Liver (tissue), 9 donors: ENCODE measurements around the gene RAVER1. TPM values are rescaled to one million over a fixed set of nuclear protein-coding genes. Genes with fewer than 3 reads are reported as not detected.
"Not testable (repeated sequence)": the region's sequence is repeated elsewhere in the genome, so short reads cannot be mapped to it uniquely, and the experiment has no call there.

Source experiments
- DNase-seq: peaks from one replicate; pipeline ENCODE4 v3.0.0-alpha.2; 2017; ENCODE audit warnings: low spot score
- H3K27ac ChIP-seq, 2 donors: one replicate each; pipeline ENCODE4 v1.7.0; 2013; ENCODE audit warnings: inconsistent platforms in 2 of 2, low read length in 2 of 2, control low read depth in 1 of 2, low read depth in 1 of 2, mild to moderate bottlenecking in 1 of 2
- H3K27me3 ChIP-seq, 4 donors: one replicate each; pipeline versions ENCODE4 v1.6.1 to v1.7.0; 2013; ENCODE audit warnings: low read length in 3 of 4, inconsistent platforms in 1 of 4, mild to moderate bottlenecking in 1 of 4, moderate library complexity in 1 of 4; ENCODE audit not compliant: control insufficient read depth in 4 of 4, insufficient read depth in 4 of 4
- H3K36me3 ChIP-seq, 4 donors: one replicate each; pipeline versions ENCODE4 v1.6.1 to v1.7.0; 2013; ENCODE audit warnings: low read length in 3 of 4, mild to moderate bottlenecking in 3 of 4, low read depth in 1 of 4, moderate library complexity in 1 of 4; ENCODE audit not compliant: control insufficient read depth in 4 of 4, insufficient read depth in 3 of 4
- H3K4me1 ChIP-seq, 4 donors: one replicate each; pipeline versions ENCODE4 v1.6.1 to v1.7.0; 2013; ENCODE audit warnings: low read length in 3 of 4, mild to moderate bottlenecking in 3 of 4, moderate library complexity in 1 of 4; ENCODE audit not compliant: control insufficient read depth in 4 of 4, insufficient read depth in 4 of 4
- H3K4me3 ChIP-seq, 3 donors: one replicate each; pipeline versions ENCODE4 v1.6.1 to v1.7.0; 2013; ENCODE audit warnings: low read length in 3 of 3, control low read depth in 1 of 3, low read depth in 1 of 3, mild to moderate bottlenecking in 1 of 3
- H3K9ac ChIP-seq, 2 donors: one replicate each; pipeline ENCODE4 v1.7.0; 2013; ENCODE audit warnings: low read length in 2 of 2, mild to moderate bottlenecking in 2 of 2, moderate library complexity in 2 of 2, control low read depth in 1 of 2, low read depth in 1 of 2
- H3K9me3 ChIP-seq, 4 donors: one replicate each; pipeline versions ENCODE4 v1.6.1 to v1.7.0; 2013; ENCODE audit warnings: low read length in 3 of 4; ENCODE audit not compliant: control insufficient read depth in 4 of 4
- EGR1 ChIP-seq, 2 donors: IDR thresholded peaks; 2 replicates each; pipeline ENCODE4 v1.6.1; 2016 to 2018; ENCODE audit warnings: antibody characterized with exemption in 2 of 2, low read depth in 2 of 2
- FOXA1 ChIP-seq: IDR thresholded peaks from 2 replicates; pipeline ENCODE4 v1.6.1; 2016; ENCODE audit warnings: antibody characterized with exemption
- FOXA2 ChIP-seq: IDR thresholded peaks from 2 replicates; pipeline ENCODE4 v1.6.1; 2016; ENCODE audit warnings: antibody characterized with exemption
- GABPA ChIP-seq, 2 donors: IDR thresholded peaks in 1 of 2; conservative IDR thresholded peaks in 1 of 2; 2 replicates each; pipeline ENCODE4 v1.6.1; 2016; ENCODE audit warnings: antibody characterized with exemption in 2 of 2, mild to moderate bottlenecking in 1 of 2, moderate library complexity in 1 of 2
- HNF4G ChIP-seq: IDR thresholded peaks from 2 replicates; pipeline ENCODE4 v1.6.1; 2016; ENCODE audit warnings: antibody characterized with exemption
- MAX ChIP-seq: IDR thresholded peaks from 2 replicates; pipeline ENCODE4 v1.6.1; 2016; ENCODE audit warnings: antibody characterized with exemption
- NR2F2 ChIP-seq: IDR thresholded peaks from 2 replicates; pipeline ENCODE4 v1.6.1; 2016; ENCODE audit warnings: antibody characterized with exemption
- RAD21 ChIP-seq, 2 donors: IDR thresholded peaks; 2 replicates each; pipeline ENCODE4 v1.6.1; 2016; ENCODE audit warnings: antibody characterized with exemption in 2 of 2, mild to moderate bottlenecking in 2 of 2
- REST ChIP-seq: IDR thresholded peaks from 2 replicates; pipeline ENCODE4 v1.6.1; 2016; ENCODE audit warnings: antibody characterized with exemption, mild to moderate bottlenecking
- RXRA ChIP-seq, 2 donors: IDR thresholded peaks; 2 replicates each; pipeline ENCODE4 v1.6.1; 2017 to 2018; ENCODE audit warnings: antibody characterized with exemption in 2 of 2, mild to moderate bottlenecking in 1 of 2
- SP1 ChIP-seq: IDR thresholded peaks from 2 replicates; pipeline ENCODE4 v1.6.1; 2018; ENCODE audit warnings: antibody characterized with exemption, mild to moderate bottlenecking
- YY1 ChIP-seq: IDR thresholded peaks from 2 replicates; pipeline ENCODE4 v1.6.1; 2016; ENCODE audit warnings: antibody characterized with exemption, mild to moderate bottlenecking
- ZBTB33 ChIP-seq: IDR thresholded peaks from 2 replicates; pipeline ENCODE4 v1.6.1; 2016; ENCODE audit warnings: antibody characterized with exemption
- WGBS: extraction: QIAGEN DNeasy Blood & Tissue Kit; methylation state at CpG from one replicate; pipeline ENCODE4 v1.1.7; 2013; 5-methylcytosine and 5-hydroxymethylcytosine counted together
- polyA plus RNA-seq, 2 donors: library from polyadenylated mRNA; stranded (reverse) in 1 of 2; unstranded in 1 of 2; fragments of 200-250 nt in 1 of 2; fragments of >200 nt in 1 of 2; fragmentation: Nextera tagmentation in 1 of 2; extraction: Ambion mirVana in 1 of 2; gene quantifications; one replicate each; pipeline versions ENCODE4 v1.2.1 to v1.2.3, GENCODE V29; 2013 to 2015
- total RNA-seq, 2 donors: library from RNA; depleted of rRNA; stranded (reverse); fragments of >200 nt; gene quantifications; one replicate each; pipeline ENCODE4 v1.2.3, GENCODE V29; 2014
- donor health status: healthy.
- donor health status: healthy.
- donor health status: healthy.
- donor health status: healthy.
- donor health status: healthy.

Gene RAVER1
- total and polyA plus RNA-seq, 4 donors: 2.1 to 13.6 (median 6.2) TPM

- no peak for TF ChIP-seq ZBTB33
- no peak for TF ChIP-seq MAX
- TF ChIP-seq FOXA2: no peak
- TF ChIP-seq HNF4G: no peak
- TF ChIP-seq SP1: no peak
Measured at GRCh38 chr19:10284065-10284959, 49.0 kb downstream of the RAVER1 start (continued).

- TF ChIP-seq RAD21 (IDR thresholded peaks at IDR 0.05): no peak
- no peak for TF ChIP-seq GABPA (IDR thresholded peaks at IDR 0.05 in 1 of 2, conservative IDR thresholded peaks at IDR 0.05 in 1 of 2)
- TF ChIP-seq EGR1 (IDR thresholded peaks at IDR 0.05; ENCODE audit: low read depth in 2 of 2): no peak
- TF ChIP-seq SP1: no peak
- TF ChIP-seq RXRA (IDR thresholded peaks at IDR 0.05): no peak
- no peak for TF ChIP-seq ZBTB33
- no peak for TF ChIP-seq REST
- TF ChIP-seq FOXA2: no peak
- TF ChIP-seq YY1: no peak
- TF ChIP-seq NR2F2: no peak
- no peak for TF ChIP-seq HNF4G
- TF ChIP-seq FOXA1: no peak
- H3K27me3 ChIP-seq: no peaks in the 10 kb centered on the region
- peaks cover under 1 to 18% (median 12%) of the 10 kb centered on the region in 4 donors for H3K4me1 ChIP-seq
- no peak overlapping the region for H3K9ac ChIP-seq
- DNase-seq: no peak
- H3K27ac ChIP-seq: no peak overlapping the region
- WGBS: 90% methylated on average over 23 of the region's 23 CpGs
- peaks cover 14 to 57% (median 35%) of the 10 kb centered on the region in 4 donors for H3K36me3 ChIP-seq
- H3K9me3 ChIP-seq: no peaks in the 10 kb centered on the region
- H3K4me3 ChIP-seq: no peak overlapping the region
Measured at GRCh38 chr19:10283301-10284064, 49.8 kb downstream of the RAVER1 start.

GRCh38 chr19:10282043-10282442 is 51.3 kb downstream of the RAVER1 start:
- not testable (repeated sequence) for H3K27ac ChIP-seq, H3K4me3 ChIP-seq, H3K9ac ChIP-seq, H3K27me3 ChIP-seq, DNase-seq, H3K9me3 ChIP-seq
- peaks cover 0 to 17% (median 7%) of the 10 kb centered on the region in 4 donors for H3K4me1 ChIP-seq
- WGBS: 97% methylated on average over 5 of the region's 5 CpGs
- H3K36me3 ChIP-seq: peaks cover 17 to 65% (median 43%) of the 10 kb centered on the region in 4 donors
